NCI-H1417 (cell line): ENCODE data around the gene SRSF4.
"Not testable (repeated sequence)": the region's sequence is repeated elsewhere in the genome, so short reads cannot be mapped to it uniquely, and the experiment has no call there.

Experiments used
- DNase-seq, 3 experiments: peaks; one replicate each; lab custom pipeline; 2025; lab: John Stamatoyannopoulos, UW

Gene SRSF4

DNA sequence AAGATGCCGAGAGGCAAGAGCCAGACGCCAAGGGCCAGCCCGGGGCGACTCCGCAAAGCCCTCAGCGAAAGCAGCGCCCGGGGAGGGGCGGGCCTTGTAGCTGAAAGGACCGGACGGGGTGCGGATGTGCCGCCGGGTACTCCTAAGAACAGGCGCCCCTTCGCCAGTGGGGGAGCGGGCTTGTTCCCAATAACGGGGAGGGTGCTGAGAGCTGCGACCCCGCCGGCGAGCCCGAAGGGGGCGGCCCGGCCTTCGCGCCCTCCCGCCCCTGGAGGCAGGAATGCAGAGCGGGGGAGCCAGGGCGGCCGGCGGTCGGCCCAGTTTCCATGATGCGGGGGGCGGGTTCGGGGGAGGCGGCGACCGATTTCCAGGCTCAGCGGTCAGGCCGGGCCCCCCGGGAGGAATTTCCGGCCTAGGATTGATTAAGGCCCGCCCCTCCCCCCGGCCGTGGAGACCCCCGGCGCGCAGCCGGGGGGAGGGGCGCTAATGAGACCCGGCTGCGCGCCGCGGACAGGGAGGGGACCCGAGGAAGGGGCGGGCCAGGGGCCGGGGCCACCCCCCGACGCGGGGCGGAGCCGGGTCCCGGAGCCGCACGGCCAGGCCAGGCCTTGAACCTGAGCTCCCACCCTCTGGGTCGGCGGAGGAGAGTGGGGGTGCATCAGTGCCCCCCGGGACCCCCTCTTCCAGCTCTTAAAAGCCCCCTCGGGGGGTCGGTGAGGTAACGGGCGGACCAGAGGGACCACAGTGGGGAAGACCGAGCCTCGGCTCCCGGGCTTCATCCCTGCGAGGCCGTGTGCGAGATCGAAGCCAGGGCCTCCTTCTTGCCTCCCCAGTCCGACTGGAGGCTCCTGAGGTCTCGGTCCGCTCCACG, 57.1 kb downstream of the SRSF4 start:
- peak in 2 of 3 experiments; percentile 75 to 85 for DNase-seq

DNA sequence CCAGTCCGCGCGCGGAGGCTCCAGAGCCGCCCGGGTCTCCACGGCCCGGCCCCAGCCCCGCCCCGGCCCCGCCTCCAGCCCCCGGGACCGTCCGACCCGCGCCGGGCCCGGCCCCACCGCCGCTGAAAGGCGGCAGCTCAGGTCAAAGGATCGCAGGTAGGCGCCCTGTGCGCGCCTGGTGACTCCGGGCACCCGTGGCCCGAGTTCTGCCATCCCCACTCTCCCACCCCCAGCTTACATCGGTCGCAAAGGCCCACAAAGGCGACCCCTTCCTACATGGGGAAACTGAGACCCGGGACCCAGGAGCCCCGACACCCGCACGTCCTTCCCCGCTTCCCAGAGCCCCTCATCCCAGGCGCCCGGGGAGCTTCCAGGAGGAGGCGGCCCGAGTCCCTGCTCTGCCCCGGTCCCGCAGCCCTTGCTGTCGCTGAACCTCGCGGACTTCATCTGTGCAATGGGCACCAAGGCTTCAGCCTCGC, 57.8 kb downstream of the SRSF4 start, which contains the start of gene TMEM200B:
Gene TMEM200B (minus strand): TSS at position 17 of the 479 bp plus-strand sequence. CDS start 2,075 bp downstream, outside the sequence.
- DNase-seq: no peak

DNA sequence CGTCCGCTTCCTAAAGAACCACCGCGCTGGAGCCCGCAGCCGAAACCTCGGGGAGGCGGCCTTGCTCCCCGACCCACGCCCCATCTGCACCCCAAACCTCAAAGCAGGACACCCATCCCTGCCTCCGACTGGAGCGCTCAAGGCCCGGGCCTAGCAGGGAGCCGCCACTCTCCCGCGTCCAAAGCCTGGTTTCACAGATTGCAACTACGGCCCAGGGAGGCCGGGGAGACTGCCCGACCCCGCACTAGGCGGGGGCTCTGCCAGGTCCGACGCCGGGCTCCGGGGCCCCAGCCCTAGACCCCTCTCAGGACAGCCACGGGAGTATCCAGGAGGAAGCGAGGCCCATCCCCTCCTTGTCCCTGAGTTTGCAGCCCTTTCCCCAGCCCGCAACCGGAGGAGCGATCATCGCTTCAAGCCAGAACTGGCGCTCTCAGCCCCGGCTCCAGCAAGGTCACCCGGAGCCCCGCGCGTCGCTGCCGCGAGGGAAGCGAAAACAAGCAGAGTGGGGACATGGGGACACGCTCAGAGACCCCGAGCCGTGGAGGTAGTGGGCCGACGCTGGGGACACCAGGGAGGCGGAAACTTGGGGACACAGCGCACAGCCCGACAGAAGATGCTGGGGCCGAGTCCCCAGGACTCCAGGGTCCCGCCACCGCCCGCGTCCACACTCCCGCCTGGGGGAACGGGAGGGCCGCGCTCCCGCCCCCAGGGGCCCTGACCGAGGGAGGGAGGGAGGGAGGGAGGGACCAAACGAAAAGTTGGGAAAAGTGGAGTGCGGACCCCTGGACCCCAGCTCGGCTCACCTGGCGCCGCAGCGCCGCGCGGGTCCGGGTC, 58.4 kb downstream of the SRSF4 start:
- peak in 1 of 3 experiments; percentile 7 for DNase-seq

DNA sequence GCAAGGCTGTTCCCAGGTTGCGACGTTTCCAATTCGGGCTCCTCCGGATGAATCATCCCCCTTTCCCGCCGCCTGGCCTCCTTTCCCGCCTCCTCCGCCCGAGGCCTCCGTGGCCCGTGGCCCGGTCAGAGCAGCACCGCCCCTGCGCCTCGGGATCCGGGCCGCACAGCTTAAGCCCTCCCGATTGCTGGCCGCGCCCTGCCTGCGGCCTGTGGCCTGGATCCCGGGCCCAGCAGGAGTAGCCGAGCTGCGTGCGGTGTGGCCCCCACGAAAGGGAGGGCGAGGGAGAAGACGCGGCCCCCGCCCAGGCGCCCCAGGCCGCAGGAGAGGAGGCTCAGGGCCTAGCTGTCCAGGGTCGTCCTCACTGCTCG, 59.0 kb downstream of the SRSF4 start:
- no peak for DNase-seq

DNA sequence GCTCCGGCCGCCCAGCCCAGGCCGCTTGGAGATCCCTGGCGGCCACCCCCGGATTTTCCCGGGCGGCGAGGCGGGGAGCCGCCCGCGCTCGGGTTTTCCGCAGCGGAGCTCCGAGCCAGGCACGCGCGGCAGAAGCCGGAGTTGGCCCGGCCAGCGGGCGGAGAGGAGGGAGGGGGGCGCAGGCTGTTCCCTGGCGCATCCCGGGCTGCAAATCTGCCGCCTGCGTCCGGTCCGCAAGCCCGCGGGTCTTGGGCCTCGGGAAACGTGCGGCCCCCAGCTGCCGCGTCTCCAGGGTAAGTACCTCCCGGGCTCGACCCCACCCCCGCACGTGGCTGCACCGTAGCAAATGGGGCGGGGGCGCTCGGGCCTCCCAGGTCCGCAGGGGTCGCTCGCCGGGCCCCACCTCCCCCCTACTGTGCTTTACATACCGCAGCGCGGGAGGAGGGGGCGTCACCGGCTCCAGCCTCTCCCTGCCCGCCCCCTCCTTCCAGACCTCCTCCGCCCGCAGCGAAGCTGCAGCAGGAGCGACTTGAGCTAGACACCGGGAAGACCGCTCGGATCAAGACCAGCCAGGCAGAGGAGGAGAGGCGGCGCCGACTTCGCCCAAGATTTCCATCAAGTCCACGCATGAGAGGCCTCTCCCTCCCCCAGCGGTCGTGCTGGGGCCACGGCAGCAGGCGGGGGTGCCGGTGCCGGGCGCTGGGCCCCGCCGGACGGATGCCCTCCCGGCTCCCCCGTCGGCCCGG, 59.6 kb downstream of the SRSF4 start:
- no peak for DNase-seq

DNA sequence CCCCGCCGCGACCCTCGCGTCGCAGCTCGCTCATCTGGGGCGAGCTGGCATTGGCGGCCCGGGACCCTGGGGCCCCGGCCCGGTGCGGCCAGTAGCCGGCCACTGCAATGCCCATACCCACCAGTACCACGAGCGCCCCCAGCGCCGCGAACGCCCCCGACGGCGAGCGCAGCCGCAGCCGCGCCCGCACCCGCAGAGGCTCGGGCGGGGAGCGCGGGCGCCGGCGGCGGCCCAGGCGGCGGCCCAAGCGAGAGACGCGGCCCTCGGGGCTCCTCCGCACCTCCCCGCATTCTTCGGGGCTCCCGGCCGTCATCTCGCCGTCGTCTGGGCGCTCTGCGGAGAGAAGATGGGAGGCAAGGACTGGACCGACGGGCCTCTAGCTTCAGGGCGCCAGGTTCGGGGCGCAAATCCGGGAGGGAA, 60.2 kb downstream of the SRSF4 start:
- no peak for DNase-seq

DNA sequence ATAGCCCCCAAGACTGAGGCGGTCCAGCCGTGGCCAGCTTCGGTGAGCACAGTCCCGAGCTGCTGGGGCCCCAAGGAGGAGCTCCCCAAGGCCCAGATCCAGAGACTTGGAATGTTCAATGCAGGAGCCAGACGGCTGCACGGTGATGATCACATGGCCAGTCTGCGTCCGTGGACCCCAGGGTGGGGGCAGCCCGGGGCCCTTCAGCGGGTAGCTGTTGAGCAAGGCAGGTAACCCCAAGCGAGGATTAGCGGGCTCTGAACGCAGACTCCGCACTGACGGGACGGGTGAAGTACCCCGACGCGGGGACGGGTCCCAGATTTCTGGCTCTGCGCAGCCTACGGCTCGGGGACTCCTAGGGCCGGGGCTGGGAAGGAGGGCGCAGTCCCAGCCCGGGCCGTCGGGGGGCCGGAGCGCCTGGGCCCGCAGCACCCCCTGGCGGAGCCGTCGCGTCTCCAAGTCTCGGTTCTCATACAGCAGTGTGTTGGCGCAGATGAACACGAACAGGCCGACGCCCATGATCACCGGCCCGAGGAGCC, 60.7 kb downstream of the SRSF4 start:
- DNase-seq: peak in 1 of 3 experiments; percentile 8

DNA sequence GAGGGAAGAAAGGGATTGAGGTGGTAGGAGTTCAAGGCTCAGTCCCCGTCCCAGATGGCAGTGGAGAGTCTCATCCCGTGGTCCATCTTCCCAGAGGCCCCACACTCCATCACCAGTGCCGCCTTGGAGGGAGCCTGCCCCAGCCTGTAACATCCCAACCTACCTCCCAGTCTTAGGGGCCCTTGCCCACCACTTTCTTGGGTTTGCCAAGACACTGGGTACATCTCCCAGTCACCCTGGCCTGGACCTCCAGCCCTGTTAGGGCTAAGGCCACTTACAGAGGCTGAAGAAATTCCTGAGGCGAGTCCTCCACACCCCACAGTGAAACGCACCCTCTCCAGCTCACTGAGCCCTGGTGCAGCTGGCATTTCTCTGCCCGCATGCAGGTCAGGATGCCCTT, 61.3 kb downstream of the SRSF4 start:
- DNase-seq: no peak

DNA sequence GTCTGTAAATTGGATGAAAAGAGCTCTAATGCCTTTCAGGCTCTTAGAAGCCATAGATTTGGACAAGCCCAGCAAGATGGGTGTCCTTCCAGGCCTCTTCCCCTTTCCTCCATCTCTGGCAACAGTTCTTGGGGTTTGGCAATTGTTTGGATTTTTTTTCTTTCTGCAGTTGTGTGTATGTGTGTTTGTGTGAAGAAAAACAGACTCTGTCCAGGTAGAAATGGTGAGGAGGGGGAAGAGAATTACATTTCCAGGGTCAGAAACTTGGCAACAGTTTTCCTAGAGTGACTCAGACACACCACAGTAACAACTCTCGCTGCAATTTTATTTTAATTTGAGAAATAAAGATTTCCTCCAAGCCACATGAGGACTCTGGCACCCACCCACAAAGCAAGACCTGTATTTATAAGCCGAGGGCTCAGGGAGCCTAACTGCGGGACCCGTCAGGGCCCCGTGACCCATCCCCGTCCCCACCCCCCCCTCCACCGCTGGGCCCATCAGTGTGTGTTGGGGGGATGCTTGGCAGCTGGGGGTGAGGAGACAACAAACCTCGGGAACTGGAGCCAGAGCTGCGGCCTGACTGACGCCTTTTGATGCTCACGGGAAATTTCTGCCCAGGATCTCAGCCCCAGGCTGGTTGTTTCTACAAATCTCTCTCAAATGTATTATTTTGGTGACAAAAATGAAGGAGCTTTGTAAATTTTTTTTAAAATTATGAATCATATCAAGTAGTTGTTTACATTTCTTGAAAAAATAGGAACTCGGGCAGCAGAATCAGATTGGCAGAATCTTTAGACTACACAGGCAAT, 62.4 kb downstream of the SRSF4 start:
- DNase-seq: no peak

DNA sequence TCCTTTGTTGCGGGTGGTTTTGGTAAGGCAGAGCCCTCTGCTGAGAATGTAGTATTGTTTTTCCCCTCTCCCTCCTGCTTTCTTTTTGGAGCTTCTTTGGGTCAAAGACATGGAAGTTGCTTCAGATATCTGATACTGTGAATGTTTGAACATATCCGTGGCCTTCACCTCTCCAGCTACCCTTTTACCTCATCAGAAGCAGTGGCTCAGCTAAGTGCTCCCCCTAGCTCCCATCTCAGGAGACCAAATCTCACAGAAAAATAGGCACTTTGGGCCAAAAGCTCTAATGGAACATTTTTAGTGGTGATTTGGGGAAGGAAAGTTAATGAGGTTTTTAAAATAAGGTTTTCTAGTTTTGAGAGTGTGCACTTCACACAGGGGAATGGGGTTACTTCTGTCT, 64.3 kb downstream of the SRSF4 start:
- no peak for DNase-seq

DNA sequence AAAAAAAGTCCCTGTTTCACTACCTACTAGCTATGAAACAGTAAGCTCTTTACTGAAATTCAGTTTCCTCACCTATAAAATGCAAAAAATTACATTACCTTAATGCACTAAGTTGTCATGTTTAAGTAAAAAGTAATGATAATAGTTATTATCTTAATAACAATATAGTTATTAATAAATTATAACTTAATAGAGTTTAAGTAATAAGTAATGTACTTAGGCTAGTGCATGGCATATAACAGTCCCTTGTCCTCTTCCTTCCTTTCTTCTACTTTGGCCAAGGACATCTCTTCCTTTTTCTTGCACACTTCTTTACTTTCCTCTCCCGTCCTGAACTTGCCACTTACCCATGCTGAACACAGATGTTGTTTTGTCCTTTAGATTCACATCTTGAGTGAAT, 67.0 kb downstream of the SRSF4 start:
- DNase-seq: peak in 1 of 3 experiments; percentile 7

DNA sequence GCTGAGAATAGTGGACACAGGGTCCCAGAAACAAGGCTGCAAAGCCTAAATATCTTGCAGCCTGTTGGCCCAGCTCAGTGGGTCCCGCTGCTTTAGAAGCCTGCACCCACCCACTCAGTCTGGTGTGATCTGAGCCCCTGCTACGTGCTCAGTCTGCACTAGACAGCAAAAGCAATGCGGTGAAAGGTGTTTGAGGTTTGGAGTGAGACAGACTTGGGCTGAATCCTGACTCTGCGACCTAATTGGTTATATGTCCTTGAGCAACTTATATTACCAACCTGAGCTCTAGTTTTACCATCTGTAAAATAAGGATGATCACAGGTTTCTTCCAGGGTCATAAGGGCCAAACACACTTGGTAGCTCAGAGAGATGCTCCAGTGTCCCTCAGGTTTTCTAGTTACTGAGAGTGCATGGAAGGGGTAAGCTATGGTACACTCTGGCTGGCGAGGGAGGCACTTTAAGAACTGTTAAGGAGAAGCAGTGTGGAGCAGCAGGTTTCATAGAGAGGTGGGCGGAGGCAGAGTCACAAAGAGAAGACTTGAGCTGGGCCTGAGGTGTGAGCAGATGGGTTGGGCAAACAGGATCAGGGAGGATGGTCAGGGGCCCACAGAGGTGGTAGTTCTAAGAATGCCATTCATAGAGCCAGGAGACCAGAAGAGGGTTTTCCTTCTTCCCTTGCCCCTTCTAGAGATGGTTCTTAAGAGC, 68.1 kb downstream of the SRSF4 start:
- no peak for DNase-seq

DNA sequence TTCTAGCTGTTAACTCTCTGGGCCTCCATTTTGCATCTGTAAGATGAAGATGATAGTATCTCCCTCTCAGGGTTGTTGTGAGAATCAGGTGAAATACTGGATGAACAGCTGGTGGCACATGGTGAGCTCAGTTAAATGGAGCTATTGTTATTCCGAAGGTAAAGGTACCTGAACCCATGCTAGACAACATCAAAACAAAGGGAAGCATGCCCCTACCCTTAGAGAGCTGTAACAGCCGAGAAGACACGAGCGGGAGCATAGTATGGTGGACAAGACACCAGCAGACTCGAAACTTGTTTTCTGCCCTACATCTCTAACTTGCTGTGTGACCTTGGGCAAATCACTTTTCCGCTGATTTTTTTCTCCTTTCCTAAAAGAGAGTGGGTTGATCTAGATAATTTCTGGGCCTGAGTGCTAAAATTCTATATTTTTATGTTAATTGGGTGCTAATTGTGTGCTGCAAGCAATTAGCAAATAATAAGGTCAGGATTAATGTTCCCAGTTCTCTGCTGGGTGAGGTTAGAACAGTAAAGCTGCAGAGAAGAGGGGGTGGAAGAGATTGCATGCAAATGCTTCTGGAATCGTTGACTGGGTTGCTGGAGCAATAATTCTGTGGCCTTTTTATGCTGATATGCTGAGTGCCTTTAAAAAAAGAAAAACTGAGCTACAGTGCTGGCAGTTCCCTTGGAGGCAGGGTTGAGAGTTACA, 68.8 kb downstream of the SRSF4 start:
- no peak for DNase-seq

DNA sequence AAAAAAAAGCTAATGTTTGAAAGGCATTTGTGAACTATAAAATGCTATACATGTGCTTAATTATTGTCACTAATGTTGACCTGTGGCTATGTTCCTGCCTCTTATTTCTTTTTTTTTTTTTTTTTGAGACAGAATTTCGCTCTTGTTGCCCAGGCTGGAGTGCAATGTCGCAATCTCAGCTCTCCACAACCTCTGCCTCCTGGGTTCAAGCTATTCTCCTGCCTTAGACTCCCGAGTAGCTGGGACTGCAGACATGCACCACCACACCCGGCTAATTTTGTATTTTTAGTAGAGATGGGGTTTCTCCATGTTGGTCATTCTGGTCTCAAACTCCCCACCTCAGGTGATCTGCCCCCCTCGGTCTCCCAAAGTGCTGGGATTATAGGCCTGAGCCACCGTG, 73.7 kb downstream of the SRSF4 start:
- DNase-seq: not testable (repeated sequence)

DNA sequence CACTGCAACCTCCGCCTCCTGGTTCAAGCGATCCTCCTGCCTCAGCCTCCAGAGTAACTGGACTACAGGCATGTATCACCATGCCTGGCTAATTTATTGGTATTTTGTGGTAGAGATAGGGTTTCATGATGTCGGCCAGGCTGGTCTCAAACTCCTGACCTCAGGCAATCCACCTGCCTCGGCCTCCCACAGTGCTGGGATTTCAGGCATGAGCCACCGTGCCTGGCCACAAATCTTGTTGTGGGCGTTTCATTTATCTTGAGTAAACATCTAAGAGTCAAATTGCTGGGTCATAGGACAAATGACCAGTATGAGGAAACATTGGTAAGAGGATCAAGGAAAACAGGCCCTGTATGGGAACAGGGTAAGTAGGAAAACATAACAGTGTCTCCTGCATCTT, 75.9 kb downstream of the SRSF4 start:
- no peak for DNase-seq

DNA sequence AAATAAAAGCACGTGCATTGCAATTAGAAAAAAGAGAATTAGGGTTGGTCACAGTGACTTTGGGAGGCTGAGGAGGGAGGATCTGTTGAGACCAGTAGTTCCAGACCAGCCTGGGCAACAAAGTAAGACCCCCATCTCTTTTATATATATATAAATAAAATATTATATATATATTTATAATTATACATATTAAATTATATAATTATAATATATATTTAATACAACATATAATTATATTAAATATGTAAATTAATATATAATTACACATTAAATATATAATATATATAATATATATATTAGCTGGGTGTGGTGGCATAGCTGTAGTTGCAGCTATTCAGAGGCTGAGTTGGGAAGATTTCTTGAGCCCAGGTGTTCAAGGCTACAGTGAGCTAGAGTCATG, 81.2 kb downstream of the SRSF4 start:
- no peak for DNase-seq

DNA sequence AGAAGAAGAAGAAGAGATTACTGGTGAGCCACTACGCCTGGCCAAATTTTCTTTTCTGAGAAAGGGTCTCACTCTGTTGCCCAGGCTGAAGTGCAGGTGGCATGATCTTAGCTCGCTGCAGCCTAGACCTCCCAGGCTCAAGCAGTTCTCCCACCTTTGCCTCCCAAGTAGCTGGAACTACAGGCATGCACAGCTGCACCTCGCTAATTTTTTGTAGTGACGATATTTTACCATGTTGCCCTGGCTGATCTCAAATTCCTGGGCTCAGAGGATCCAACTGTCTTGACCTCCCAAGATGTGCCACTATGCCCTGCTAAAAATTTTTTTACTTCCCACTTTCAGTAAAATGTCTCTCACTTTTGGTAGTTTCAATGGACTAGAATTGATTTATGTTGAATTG, 82.4 kb downstream of the SRSF4 start:
- no peak for DNase-seq
